PC-9 (cell line): ENCODE results near the gene B3GALT4. TPM values are rescaled to one million over a fixed set of nuclear protein-coding genes. Genes with fewer than 3 reads are reported as not detected.

Experiments used
- BruUV-seq: library from RNA; stranded (reverse); fragments of 400-500 nt; replicated peaks from 2 replicates; lab custom pipeline; 2021; lab: Mats Ljungman, UMichigan
- CTCF ChIA-PET: fragments of 300-600 bp; sonication (Branson Sonifier 250); formaldehyde crosslinking; loops from one replicate; lab custom pipeline; 2022; ENCODE audit warnings: antibody characterized with exemption; lab: Charles Lee
- POLR2A ChIA-PET: fragments of 300-600 bp; sonication (Branson Sonifier 250); formaldehyde crosslinking; loops from one replicate; lab custom pipeline; 2022; ENCODE audit warnings: antibody characterized with exemption; ENCODE audit not compliant: unreplicated experiment; lab: Charles Lee
- DNase-seq, 2 experiments: peaks; one replicate each; pipeline versions ENCODE4 v3.0.0 to v3.0.0-alpha.2; 2015 to 2022; ENCODE audit warnings: mixed read lengths in 1 of 2
- H2AFZ ChIP-seq: fragments of 200-600 bp; sonication (generic); 2 replicates; pipeline ENCODE4 v1.8.1; 2017; ENCODE audit warnings: antibody characterized with exemption
- H3F3A ChIP-seq: fragments of 200-600 bp; sonication (generic); 2 replicates; pipeline ENCODE4 v1.8.1; 2017; ENCODE audit warnings: antibody characterized with exemption, mild to moderate bottlenecking, low read depth; ENCODE audit not compliant: insufficient read depth
- H3K27ac ChIP-seq: fragments of 200-600 bp; sonication (generic); 2 replicates; pipeline ENCODE4 v1.6.1; 2016; ENCODE audit warnings: mixed run types
- H3K27me3 ChIP-seq: fragments of 200-600 bp; sonication (generic); 2 replicates; pipeline ENCODE4 v1.6.1; 2016; ENCODE audit warnings: low read depth, mixed run types; ENCODE audit not compliant: insufficient read depth
- H3K36me3 ChIP-seq: fragments of 200-600 bp; sonication (generic); 2 replicates; pipeline ENCODE4 v1.6.1; 2016; ENCODE audit warnings: low read depth, mixed run types
- H3K4me1 ChIP-seq: fragments of 200-600 bp; sonication (generic); replicated peaks from 2 replicates; pipeline ENCODE4 v1.6.1; 2016; ENCODE audit warnings: mixed run types; ENCODE audit not compliant: insufficient read depth
- H3K4me2 ChIP-seq: fragments of 200-600 bp; sonication (generic); 2 replicates; pipeline ENCODE4 v1.6.1; 2017; ENCODE audit warnings: mixed run types
- H3K4me3 ChIP-seq: fragments of 200-600 bp; sonication (generic); 2 replicates; pipeline ENCODE4 v1.6.1; 2016; ENCODE audit warnings: mixed run types
- H3K79me2 ChIP-seq: fragments of 200-600 bp; sonication (generic); 2 replicates; pipeline ENCODE4 v1.6.1; 2017; ENCODE audit warnings: low read depth, mixed run types
- H3K9me2 ChIP-seq: fragments of 200-600 bp; sonication (generic); 2 replicates; pipeline ENCODE4 v1.8.1; 2017; ENCODE audit warnings: mild to moderate bottlenecking; ENCODE audit not compliant: insufficient read depth
- H3K9me3 ChIP-seq: fragments of 200-600 bp; sonication (generic); 2 replicates; pipeline ENCODE4 v1.8.1; 2016; ENCODE audit warnings: low read depth; ENCODE audit not compliant: insufficient read depth
- H4K20me1 ChIP-seq: fragments of 200-600 bp; sonication (generic); 2 replicates; pipeline ENCODE4 v1.8.1; 2017; ENCODE audit not compliant: insufficient read depth
- CTCF ChIP-seq: fragments of 200-600 bp; sonication (generic); conservative IDR thresholded peaks from 2 replicates; pipeline ENCODE4 v1.6.1; 2017; ENCODE audit warnings: mixed run types, antibody characterized with exemption, mild to moderate bottlenecking, moderate library complexity
- EZH2 ChIP-seq: fragments of 200-600 bp; sonication (generic); IDR thresholded peaks from 2 replicates; pipeline ENCODE4 v1.8.0; 2017; ENCODE audit warnings: antibody characterized with exemption, low read depth
- intact Hi-C: fragments of 100-400 bp; cut with micrococcal nuclease; formaldehyde crosslinking; loops from one replicate; pipeline ENCODE4 v1.10.0; 2022; ENCODE audit not compliant: unreplicated experiment
- total RNA-seq: library from RNA; stranded (reverse); gene quantifications from 2 replicates; pipeline ENCODE4 v1.2.3, GENCODE V29; 2021

Gene B3GALT4
- total RNA-seq, 1 experiment from 2014 or later: 10.3 TPM

- CTCF ChIA-PET: no interaction called here
- no peaks in the 10 kb centered on the region; the same call in 1 of the 2 replicates for H4K20me1 ChIP-seq
- peaks cover 31% of the 10 kb centered on the region for H3K79me2 ChIP-seq
Measured at GRCh38 chr6:33305052-33305451, 28.1 kb downstream of the B3GALT4 start.

GRCh38 chr6:33306356-33306755 is 29.4 kb downstream of the B3GALT4 start:
- H3K27me3 ChIP-seq: no peaks in the 10 kb centered on the region
- no peak overlapping the region for H3K27ac ChIP-seq
- ChIA-PET CTCF (no interaction called here), POLR2A (no interaction called here)
- H3K36me3 ChIP-seq: peaks cover 4% of the 10 kb centered on the region
- H3K4me1 ChIP-seq: peaks cover 5% of the 10 kb centered on the region; the same call in 1 of the 2 replicates
- TF ChIP-seq EZH2: no peak
- no peak for TF ChIP-seq CTCF
- DNase-seq: no peak
- H3K4me2 ChIP-seq: no peak overlapping the region
- peaks cover 17% of the 10 kb centered on the region for H3F3A ChIP-seq
- intact Hi-C loops: no loop called here
- BruUV-seq: no TSS peak
- H3K79me2 ChIP-seq: peaks cover 31% of the 10 kb centered on the region
- no peaks in the 10 kb centered on the region; the same call in 1 of the 2 replicates for H4K20me1 ChIP-seq
- H2AFZ ChIP-seq: no peak overlapping the region
- no peaks in the 10 kb centered on the region for H3K9me3 ChIP-seq
- H3K4me3 ChIP-seq: no peak overlapping the region
- H3K9me2 ChIP-seq: no peaks in the 10 kb centered on the region

More at GRCh38 chr6:33305052-33305451, 28.1 kb downstream of the B3GALT4 start:
- Histone ChIP-seq H3K4me2 (no peak overlapping the region), H3K9me3 (no peaks in the 10 kb centered on the region), H3K36me3 (peaks cover 4% of the 10 kb centered on the region), H3K4me1 (peaks cover 15% of the 10 kb centered on the region), H3K9me2 (no peaks in the 10 kb centered on the region), H3F3A (peaks cover 29% of the 10 kb centered on the region), H3K27ac (no peak overlapping the region), H3K4me3 (no peak overlapping the region), H2AFZ (no peak overlapping the region), H3K27me3 (no peaks in the 10 kb centered on the region)
- intact Hi-C loops: no loop called here
- DNase-seq: no peak
- POLR2A ChIA-PET: no interaction called here
- BruUV-seq: no TSS peak
- TF ChIP-seq CTCF: no peak
- no peak for TF ChIP-seq EZH2

GRCh38 chr6:33312361-33313104 is 35.6 kb downstream of the B3GALT4 start:
- no peak for TF ChIP-seq CTCF
- TF ChIP-seq EZH2: no peak
- Histone ChIP-seq H3K4me1 (peaks cover 19% of the 10 kb centered on the region), H3K36me3 (no peaks in the 10 kb centered on the region), H3K9me3 (no peaks in the 10 kb centered on the region), H4K20me1 (peaks cover 6% of the 10 kb centered on the region; the same call in 1 of the 2 replicates), H3K4me2 (peak overlapping the region; percentile 89), H3K27ac (peak overlapping the region; percentile 72), H2AFZ (peak overlapping the region; percentile 81; the same call in 1 of the 2 replicates), H3K4me3 (peak overlapping the region; percentile 81), H3F3A (peaks cover 27% of the 10 kb centered on the region), H3K9me2 (no peaks in the 10 kb centered on the region), H3K27me3 (no peaks in the 10 kb centered on the region), H3K79me2 (peaks cover 42% of the 10 kb centered on the region)
- BruUV-seq: TSS peak; percentile 4
- ChIA-PET CTCF (interaction anchor here (0.6 to 1.5 kb wide), 5 partner anchors 13 to 1058 kb away, joined by 3 to 7 read pairs (median 4); no protein-coding TSS in a partner anchor), POLR2A (interaction anchor here (1.2 kb wide), 1 partner anchor 13 kb away, joined by 6 read pairs; no protein-coding TSS in a partner anchor)
- peak; percentile 76 for DNase-seq
- intact Hi-C loops: loop anchor here (2.0 to 10.0 kb wide), 3 partner anchors 14 to 345 kb away; partner anchors contain the start of genes BRD2 and RGL2
